GM10266 (cell line): ENCODE data around the gene RETSAT.
"Not testable (repeated sequence)": the region's sequence is repeated elsewhere in the genome, so short reads cannot be mapped to it uniquely, and the experiment has no call there.

Experiments used
- DNase-seq: peaks from one replicate; pipeline ENCODE4 v3.0.0; 2012; ENCODE audit errors: extremely low spot score
- TF ChIP-seq, protein P1 (sequence below): IDR thresholded peaks from 2 replicates; pipeline ENCODE4 v1.5.1; 2012; ENCODE audit warnings: mild to moderate bottlenecking, low read depth; ENCODE audit not compliant: control insufficient read depth, insufficient read depth; ENCODE audit errors: missing control alignments

Gene RETSAT

DNA sequence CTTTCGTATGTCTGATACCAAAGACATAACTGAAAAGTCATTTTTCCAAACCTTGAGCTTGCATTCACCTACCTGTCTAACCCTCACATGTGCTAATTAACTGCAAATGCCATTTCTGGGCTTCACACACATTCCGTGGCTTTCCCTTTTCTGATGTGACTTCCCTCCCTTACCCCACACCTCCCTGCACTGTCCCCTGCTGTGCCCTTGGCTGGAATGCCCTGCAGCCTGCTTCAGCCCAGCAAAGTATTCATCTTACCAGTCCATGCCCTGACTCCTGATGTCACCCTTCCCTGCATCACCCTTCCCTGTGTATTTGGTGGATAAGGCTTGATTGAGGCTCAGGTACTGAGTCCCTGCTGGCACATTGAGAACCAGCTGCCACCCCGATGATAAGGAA, 12.2 kb downstream of the RETSAT start:
- no peak for DNase-seq
- TF ChIP-seq, protein P1, sequence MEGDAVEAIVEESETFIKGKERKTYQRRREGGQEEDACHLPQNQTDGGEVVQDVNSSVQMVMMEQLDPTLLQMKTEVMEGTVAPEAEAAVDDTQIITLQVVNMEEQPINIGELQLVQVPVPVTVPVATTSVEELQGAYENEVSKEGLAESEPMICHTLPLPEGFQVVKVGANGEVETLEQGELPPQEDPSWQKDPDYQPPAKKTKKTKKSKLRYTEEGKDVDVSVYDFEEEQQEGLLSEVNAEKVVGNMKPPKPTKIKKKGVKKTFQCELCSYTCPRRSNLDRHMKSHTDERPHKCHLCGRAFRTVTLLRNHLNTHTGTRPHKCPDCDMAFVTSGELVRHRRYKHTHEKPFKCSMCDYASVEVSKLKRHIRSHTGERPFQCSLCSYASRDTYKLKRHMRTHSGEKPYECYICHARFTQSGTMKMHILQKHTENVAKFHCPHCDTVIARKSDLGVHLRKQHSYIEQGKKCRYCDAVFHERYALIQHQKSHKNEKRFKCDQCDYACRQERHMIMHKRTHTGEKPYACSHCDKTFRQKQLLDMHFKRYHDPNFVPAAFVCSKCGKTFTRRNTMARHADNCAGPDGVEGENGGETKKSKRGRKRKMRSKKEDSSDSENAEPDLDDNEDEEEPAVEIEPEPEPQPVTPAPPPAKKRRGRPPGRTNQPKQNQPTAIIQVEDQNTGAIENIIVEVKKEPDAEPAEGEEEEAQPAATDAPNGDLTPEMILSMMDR: no peak

DNA sequence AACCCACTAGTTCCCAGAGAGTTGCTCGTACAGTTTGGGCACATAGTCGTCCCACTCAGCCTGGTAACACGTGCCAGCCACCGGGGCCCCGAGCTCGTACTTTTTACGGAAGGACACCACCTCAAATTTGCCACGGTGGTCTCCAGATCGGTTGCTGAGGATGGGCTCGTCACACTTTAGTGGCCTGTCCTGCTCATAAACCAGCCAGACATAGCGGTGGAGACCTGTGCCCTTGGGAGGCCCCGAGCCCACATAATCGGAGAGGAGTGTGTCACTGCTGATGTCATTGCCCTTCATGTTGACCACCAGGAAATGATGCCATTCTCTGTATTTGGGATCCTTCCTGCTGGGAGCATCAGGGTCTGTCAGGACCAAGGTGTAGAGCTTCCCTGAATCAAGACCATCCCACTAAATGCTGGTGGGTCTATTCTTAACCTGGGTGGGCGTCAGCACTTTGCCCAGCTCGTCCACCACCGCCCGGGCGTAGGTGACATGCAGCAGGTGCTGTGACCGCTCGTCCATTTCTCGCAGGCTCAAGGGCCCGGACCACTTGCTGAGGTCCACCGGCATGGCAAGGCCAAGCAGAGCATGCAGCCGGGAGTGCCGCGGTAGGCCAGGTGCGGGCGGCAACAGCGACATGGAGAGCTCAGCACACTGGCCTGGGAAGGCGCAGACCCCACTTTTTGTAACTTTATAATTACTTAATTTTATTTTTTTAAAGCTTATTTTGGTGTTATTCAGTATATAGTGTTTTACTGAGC, 12.9 kb downstream of the RETSAT start:
- no peak for DNase-seq
- TF ChIP-seq, protein P1: no peak

DNA sequence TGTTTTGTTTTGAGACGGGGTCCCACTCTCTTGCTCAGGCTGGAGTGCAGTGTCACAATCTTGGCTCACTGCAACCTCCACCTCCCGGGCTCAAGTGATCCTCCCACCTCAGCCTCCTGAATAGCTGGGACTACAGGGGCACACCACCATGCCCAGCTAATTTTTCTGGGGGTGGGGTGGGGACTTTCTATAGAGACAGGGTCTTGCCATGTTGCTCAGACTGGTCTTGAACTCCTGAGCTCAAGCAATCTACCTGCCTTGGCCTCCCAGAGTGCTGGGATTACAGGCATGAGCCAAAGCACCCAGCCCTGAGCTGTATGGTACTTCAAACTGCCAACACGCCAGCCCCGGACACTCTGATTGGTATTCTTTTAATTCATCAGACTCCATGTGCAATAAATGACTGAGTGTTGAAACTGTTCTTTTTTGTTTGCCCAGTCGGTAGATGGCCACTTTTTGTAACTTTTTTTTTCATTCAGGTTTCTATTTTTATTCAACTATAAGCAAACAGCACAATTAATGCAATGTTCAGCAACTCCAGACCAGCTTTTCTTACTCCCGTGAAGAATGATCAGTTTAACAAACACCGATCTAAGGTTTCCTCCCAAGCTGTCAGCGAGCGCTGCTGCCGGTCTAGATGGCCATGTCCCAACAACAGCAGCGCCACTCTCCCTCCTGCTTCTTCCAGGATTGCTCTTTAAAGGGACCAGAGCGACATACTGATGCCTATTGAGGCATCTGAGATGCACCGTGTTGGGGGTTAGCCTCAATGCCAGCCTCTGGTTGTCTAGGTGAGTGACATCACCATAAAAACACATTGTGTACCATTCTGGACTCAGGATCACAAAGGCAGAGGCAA, 14.1 kb downstream of the RETSAT start:
- TF ChIP-seq, protein P1: no peak
- DNase-seq: no peak

DNA sequence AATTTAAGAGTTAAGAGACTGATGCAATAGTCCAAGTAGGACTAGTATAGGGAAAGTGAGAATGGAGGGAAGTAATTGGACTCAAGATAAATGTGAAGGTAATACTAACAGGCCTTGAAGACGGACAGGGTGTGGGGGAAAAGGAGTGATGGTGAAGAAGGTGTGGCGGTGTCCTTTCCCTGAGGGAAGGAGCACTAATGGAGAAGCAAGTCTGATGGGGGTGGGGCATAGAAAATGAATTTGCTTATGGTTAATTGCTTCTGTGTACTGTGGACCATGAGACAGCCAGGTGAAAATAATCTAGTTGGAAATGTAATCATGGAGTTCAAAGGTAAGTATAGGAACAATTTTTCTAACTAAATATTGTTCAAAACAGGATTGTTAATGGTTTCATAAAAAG, 19.4 kb downstream of the RETSAT start:
- TF ChIP-seq, protein P1: no peak
- DNase-seq: no peak

DNA sequence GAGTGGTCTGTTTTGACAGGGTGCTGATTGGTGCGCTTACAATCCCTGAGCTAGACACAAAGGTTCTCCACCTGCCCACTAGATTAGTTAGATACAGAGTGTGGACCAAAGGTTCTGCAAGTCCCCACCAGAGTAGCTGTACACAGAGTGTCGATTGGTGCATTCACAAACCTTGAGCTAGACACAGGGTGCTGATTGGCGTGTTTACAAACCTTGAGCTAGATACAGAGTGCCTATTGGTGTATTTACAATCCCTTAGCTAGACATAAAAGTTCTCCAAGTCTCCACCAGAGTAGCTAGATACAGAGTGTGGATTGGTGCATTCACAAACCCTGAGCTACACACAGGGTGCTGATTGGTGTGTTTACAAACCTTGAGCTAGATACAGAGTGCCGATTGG, 20.5 kb downstream of the RETSAT start:
- DNase-seq: not testable (repeated sequence)

DNA sequence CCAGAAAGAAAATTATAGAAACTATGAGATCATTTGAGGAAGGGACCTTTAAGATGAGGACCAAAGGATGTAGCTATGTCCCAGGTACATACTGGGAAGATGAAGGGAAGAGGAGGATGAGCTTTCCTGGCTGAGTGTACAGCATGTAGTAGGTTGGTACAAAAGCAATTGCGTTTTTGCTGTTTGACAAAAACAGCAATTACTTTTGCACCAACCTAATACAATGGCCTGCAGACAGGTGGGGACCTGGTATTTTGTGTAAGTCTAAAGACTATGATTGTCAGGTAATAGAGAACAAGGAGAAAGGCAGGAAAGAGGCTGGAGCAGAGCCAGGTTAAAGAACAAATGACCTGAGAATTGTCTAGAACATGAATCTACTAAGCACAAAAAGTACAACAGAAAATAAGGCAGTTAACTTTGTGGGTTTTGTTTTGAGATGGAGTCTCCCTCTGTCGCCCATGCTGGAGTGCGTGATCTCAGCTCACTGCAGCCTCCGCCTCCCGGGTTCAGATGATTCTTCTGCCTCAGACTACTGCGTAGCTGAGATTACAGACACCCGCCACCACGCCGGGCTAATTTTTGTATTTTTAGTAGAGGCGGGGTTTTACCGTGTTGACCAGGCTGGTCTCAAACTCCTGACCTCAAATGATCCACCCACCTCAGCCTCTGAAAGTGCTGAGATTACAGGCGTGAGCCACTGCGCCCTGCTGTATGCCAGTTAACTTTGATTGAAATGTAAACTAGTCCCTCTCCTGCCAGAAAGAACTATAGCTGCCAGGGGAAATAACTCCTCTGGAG, 23.3 kb downstream of the RETSAT start:
- TF ChIP-seq, protein P1: no peak
- DNase-seq: no peak

DNA sequence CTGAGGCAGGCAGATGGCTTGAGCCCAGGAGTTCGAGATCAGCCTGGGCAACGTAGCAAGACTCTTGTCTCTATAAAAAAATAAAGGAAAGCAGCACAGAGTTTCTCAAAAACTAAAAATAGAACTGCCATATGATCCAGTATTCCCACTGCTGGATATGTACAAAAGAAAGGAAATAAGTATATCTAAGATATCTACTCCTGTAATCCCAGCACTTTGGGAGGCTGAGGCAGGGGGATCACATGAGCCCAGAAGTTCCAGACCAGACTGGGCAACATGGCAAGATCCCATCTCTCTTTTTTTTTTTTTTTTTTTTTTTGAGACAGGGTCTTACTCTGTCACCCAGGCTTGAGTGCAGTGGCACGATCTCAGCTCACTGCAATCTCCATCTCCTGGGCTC, 24.6 kb downstream of the RETSAT start:
- DNase-seq: not testable (repeated sequence)
